HL-60 (cell line): ENCODE measurements around the gene MYCN.

Source experiments
- CTCF ChIP-seq: IDR thresholded peaks from one replicate; pipeline ENCODE4 v1.5.1; 2011; ENCODE audit warnings: low read length, control low read depth, inconsistent platforms; ENCODE audit not compliant: insufficient read depth
- GABPA ChIP-seq: IDR thresholded peaks from 2 replicates; pipeline ENCODE4 v1.6.1; 2012; ENCODE audit warnings: low read depth
- POLR2AphosphoS5 ChIP-seq: IDR thresholded peaks from 2 replicates; pipeline ENCODE4 v1.6.1; 2012; ENCODE audit warnings: low read depth
- REST ChIP-seq: IDR thresholded peaks from 2 replicates; pipeline ENCODE4 v1.6.1; 2012; ENCODE audit warnings: low read depth; ENCODE audit not compliant: insufficient replicate concordance

GRCh38 chr2:15901808-15902130 is 38.6 kb upstream of the MYCN start:
- TF ChIP-seq CTCF (no peak), REST (no peak), GABPA (no peak), POLR2AphosphoS5 (no peak)
